KMS-11 (cell line): ENCODE measurements around the gene TANGO2.

ENCODE experiments used
- H2AFZ ChIP-seq: fragments of 200-600 bp; sonication (generic); 2 replicates; pipeline ENCODE4 v1.6.1; 2016; ENCODE audit warnings: antibody characterized with exemption, mixed run types, low read depth
- H3K27ac ChIP-seq: fragments of 200-600 bp; sonication (generic); 2 replicates; pipeline ENCODE4 v1.6.1; 2016; ENCODE audit warnings: mild to moderate bottlenecking, mixed run types
- H3K27me3 ChIP-seq: fragments of 200-600 bp; sonication (generic); 2 replicates; pipeline ENCODE4 v1.6.1; 2017; ENCODE audit warnings: mild to moderate bottlenecking, low read depth, mixed run types, moderate library complexity; ENCODE audit not compliant: insufficient read depth
- H3K36me3 ChIP-seq: fragments of 200-600 bp; sonication (generic); 2 replicates; pipeline ENCODE4 v1.6.1; 2017; ENCODE audit warnings: mild to moderate bottlenecking, mixed run types; ENCODE audit not compliant: insufficient read depth
- H3K4me1 ChIP-seq: fragments of 200-600 bp; sonication (generic); 2 replicates; pipeline ENCODE4 v1.6.1; 2016; ENCODE audit warnings: mild to moderate bottlenecking, low read depth, mixed run types; ENCODE audit not compliant: poor library complexity, severe bottlenecking
- H3K4me2 ChIP-seq: fragments of 200-600 bp; sonication (generic); 2 replicates; pipeline ENCODE4 v1.7.0; 2016; ENCODE audit warnings: mild to moderate bottlenecking, mixed run types
- H3K4me3 ChIP-seq: fragments of 200-600 bp; sonication (generic); IDR thresholded peaks from 2 replicates; pipeline ENCODE4 v1.6.1; 2017; ENCODE audit warnings: low read depth, low read length, mixed read lengths; ENCODE audit not compliant: insufficient read depth
- H3K79me2 ChIP-seq: fragments of 200-600 bp; sonication (generic); 2 replicates; pipeline ENCODE4 v1.6.1; 2016; ENCODE audit warnings: low read depth, mixed run types; ENCODE audit not compliant: insufficient read depth
- H3K9ac ChIP-seq: fragments of 200-600 bp; sonication (generic); 2 replicates; pipeline ENCODE4 v1.6.1; 2016; ENCODE audit warnings: mild to moderate bottlenecking, mixed run types
- H4K20me1 ChIP-seq: fragments of 200-600 bp; sonication (generic); 2 replicates; pipeline ENCODE4 v1.6.1; 2016; ENCODE audit warnings: mild to moderate bottlenecking, mixed run types; ENCODE audit not compliant: insufficient read depth
- TF ChIP-seq, protein P1 (sequence below): fragments of 200-600 bp; sonication (generic); conservative IDR thresholded peaks from 2 replicates; pipeline ENCODE4 v1.6.1; 2017; ENCODE audit warnings: low read depth, mild to moderate bottlenecking, antibody characterized with exemption, low read length, moderate library complexity, mixed read lengths

TANGO2 gene

DNA sequence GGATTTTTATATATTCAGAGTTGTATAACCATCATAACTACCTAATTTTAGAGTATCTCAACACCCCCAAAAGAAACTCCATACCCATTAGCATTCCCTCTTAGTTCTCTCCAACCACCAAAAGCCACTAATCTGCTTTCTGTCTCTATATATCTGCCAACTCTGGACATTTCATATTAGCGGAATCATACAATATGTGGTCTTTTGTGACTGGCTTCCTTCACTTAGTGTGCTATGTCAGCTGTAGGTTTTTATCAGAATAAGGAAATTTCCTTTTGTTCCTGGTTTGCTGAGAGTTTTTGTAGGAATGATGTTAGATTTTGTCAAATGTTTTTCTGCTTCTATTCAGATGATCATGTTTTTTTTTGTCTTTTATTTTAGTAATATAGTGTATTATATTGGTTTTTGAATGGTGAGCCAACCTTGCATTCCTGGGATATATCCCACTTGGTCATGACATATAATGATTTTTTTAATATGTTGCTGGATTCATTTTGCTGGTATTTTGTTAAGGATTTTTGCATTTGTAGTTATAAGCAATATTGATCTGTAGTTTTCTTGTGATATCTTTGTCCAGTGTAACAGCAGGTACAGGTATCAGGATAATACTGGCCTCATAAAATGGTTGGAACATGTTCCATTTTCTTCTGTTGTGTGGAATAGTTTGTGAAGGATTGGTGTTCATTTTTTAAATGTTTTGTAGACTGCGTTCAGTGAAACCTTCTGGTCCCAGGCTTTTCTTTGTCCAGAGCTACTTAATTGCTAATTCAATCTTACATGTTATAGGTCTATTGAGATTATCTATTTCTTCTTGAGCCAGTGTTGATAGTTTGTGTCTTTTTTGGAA is 75.9 kb downstream of the TANGO2 start:
- Histone ChIP-seq H3K79me2 (no peaks in the 10 kb centered on the region), H2AFZ (no peak overlapping the region), H3K4me1 (no peaks in the 10 kb centered on the region), H4K20me1 (no peaks in the 10 kb centered on the region), H3K27me3 (no peaks in the 10 kb centered on the region), H3K27ac (no peak overlapping the region), H3K4me3 (no peak overlapping the region), H3K36me3 (peaks cover 13% of the 10 kb centered on the region; the same call in 1 of the 2 replicates), H3K9ac (no peak overlapping the region), H3K4me2 (no peak overlapping the region)
- TF ChIP-seq, protein P1, sequence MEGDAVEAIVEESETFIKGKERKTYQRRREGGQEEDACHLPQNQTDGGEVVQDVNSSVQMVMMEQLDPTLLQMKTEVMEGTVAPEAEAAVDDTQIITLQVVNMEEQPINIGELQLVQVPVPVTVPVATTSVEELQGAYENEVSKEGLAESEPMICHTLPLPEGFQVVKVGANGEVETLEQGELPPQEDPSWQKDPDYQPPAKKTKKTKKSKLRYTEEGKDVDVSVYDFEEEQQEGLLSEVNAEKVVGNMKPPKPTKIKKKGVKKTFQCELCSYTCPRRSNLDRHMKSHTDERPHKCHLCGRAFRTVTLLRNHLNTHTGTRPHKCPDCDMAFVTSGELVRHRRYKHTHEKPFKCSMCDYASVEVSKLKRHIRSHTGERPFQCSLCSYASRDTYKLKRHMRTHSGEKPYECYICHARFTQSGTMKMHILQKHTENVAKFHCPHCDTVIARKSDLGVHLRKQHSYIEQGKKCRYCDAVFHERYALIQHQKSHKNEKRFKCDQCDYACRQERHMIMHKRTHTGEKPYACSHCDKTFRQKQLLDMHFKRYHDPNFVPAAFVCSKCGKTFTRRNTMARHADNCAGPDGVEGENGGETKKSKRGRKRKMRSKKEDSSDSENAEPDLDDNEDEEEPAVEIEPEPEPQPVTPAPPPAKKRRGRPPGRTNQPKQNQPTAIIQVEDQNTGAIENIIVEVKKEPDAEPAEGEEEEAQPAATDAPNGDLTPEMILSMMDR = no peak

DNA sequence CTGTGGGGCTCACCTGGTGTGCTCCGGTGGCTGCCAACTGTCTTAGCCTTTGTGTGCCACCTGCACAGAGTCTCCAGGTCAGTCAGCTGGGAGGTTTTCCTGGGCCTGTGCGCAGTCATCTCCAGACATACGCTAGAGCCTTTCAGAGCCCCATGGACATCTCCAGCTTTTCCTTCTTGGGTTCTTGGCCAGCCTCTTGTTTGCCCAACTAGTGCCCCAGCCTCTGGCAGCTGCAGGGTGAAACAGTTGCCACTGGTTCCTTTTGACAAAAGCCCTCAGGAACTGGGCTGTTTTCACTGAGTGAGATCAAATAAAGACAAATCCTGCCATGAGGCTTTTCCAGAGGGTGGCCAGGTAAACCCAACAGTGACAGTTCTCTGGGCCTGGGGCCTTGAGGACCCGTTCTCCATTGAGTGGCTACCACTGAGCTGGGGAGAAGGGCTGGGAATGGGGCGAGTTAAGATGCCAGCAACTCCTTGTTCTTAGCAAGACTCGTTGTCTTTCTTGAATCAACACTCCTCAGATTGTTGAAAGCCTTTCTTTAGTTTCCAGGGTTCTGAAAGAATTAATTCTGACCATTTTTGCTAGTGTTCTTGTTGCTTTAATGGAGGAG is 78.3 kb downstream of the TANGO2 start:
- Histone ChIP-seq H3K4me2 (no peak overlapping the region), H4K20me1 (no peaks in the 10 kb centered on the region), H3K79me2 (no peaks in the 10 kb centered on the region), H3K36me3 (peaks cover 10% of the 10 kb centered on the region; the same call in 1 of the 2 replicates), H3K27me3 (no peaks in the 10 kb centered on the region), H3K4me3 (no peak overlapping the region), H3K9ac (no peak overlapping the region), H3K4me1 (no peaks in the 10 kb centered on the region), H3K27ac (no peak overlapping the region), H2AFZ (no peak overlapping the region)
- TF ChIP-seq, protein P1 = no peak

DNA sequence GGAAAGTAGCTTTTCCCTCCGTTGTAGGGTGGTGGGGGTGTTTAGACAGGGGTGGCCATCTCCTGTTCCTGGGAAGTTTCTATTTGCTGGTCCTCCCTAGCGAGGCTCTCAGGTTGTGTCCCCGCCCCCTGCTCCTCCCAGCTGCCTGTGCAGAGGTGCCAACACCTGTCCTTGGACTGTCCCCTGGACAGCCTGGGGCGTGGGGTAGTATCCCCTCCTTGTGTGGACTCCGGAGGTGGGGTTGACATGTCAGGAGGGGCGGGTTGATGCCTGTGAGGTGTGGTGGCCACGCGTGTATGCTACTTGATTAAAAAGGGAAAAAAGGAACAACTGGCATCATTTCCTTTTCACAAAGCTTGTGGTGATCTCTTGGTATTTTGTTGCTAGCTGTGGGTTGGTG is 80.7 kb downstream of the TANGO2 start:
- no peaks in the 10 kb centered on the region for H3K27me3 ChIP-seq
- H2AFZ ChIP-seq = no peak overlapping the region
- H4K20me1 ChIP-seq = no peaks in the 10 kb centered on the region
- no peaks in the 10 kb centered on the region for H3K79me2 ChIP-seq
- H3K4me2 ChIP-seq = no peak overlapping the region
- no peak overlapping the region for H3K4me3 ChIP-seq
- H3K9ac ChIP-seq = no peak overlapping the region
- H3K27ac ChIP-seq = no peak overlapping the region
- TF ChIP-seq, protein P1 = no peak
- H3K4me1 ChIP-seq = no peaks in the 10 kb centered on the region
- H3K36me3 ChIP-seq = peaks cover 6% of the 10 kb centered on the region; the same call in 1 of the 2 replicates

DNA sequence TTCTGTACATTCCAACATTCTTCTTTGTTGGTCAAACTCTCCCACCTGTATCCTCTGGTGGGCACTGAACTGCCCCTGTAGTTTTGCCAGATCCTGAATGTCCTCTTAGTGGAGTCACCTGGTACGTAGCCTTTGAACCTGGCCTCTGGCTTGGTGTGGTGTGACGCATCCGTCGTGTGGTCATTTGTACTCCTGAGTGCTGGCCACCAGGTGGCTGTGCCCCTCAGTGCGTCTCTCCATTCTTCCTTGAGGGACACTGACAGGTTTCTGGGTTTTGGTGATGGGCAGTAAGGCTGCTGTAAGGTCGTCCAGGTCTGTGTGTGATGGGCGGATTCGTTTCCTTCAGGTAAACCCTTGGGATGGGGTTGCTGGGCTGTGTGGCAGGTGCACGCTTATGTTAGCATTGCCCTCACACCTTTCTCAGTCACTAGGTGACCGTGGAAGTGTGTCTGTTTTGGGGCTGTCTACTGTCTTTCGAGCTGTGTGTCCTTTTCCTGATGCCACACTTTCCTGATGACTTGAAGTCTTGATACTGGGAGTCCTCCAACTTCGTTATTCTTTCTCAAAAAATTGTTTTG is 81.4 kb downstream of the TANGO2 start:
- Histone ChIP-seq H3K9ac (no peak overlapping the region), H3K36me3 (peaks cover 6% of the 10 kb centered on the region; the same call in 1 of the 2 replicates), H3K27ac (no peak overlapping the region), H3K4me3 (no peak overlapping the region), H2AFZ (no peak overlapping the region), H4K20me1 (no peaks in the 10 kb centered on the region), H3K4me2 (no peak overlapping the region), H3K27me3 (no peaks in the 10 kb centered on the region), H3K4me1 (no peaks in the 10 kb centered on the region), H3K79me2 (no peaks in the 10 kb centered on the region)
- TF ChIP-seq, protein P1 = no peak
